T-helper 17 cell (primary cell): ENCODE data around the gene PSMG4. TPM values are rescaled to one million over a fixed set of nuclear protein-coding genes. Genes with fewer than 3 reads are reported as not detected.
A peak's percentile ranks its signal among the peaks of the same experiment; 100 is the strongest.

Source experiments
- ATAC-seq: fragments of 150-1000 bp; cut with Tn5 transposase; 2 replicates; pipeline ENCODE4 v1.10.0; 2021; ENCODE audit warnings: mild to moderate bottlenecking, moderate library complexity
- DNase-seq, 3 donors: peaks; one replicate each; pipeline versions ENCODE4 v3.0.0 to v3.0.0-alpha.2; 2020 to 2021
- H3K9me3 ChIP-seq: one replicate; pipeline ENCODE4 v1.7.0; 2013; ENCODE audit warnings: low read length, mild to moderate bottlenecking; ENCODE audit not compliant: control insufficient read depth, poor library complexity, severe bottlenecking
- H3K27ac Mint-ChIP-seq: one replicate; pipeline ENCODE4 v1.8.0; 2022; ENCODE audit warnings: mild to moderate bottlenecking, moderate library complexity, mixed read lengths
- H3K27me3 Mint-ChIP-seq: one replicate; pipeline ENCODE4 v1.8.0; 2022; ENCODE audit warnings: mixed read lengths
- H3K36me3 Mint-ChIP-seq: one replicate; pipeline ENCODE4 v1.8.0; 2022; ENCODE audit warnings: low read depth, mixed read lengths
- H3K4me1 Mint-ChIP-seq: one replicate; pipeline ENCODE4 v1.8.0; 2022; ENCODE audit warnings: mild to moderate bottlenecking, mixed read lengths
- H3K4me3 Mint-ChIP-seq: one replicate; pipeline ENCODE4 v1.8.0; 2022; ENCODE audit warnings: mild to moderate bottlenecking, moderate library complexity, mixed read lengths
- total RNA-seq, 4 donors: library from RNA in 2 of 4; stranded (reverse) in 2 of 4; gene quantifications; one replicate each; pipeline ENCODE4 v1.2.3 and lab custom pipeline; 2022 to 2026

Gene PSMG4
- total RNA-seq, 2 donors from 2014 or later = 11.9 to 15.6 TPM

- no peaks in the 10 kb centered on the region for H3K9me3 ChIP-seq
- Mint-ChIP-seq H3K4me1 (peaks cover 28% of the 10 kb centered on the region), H3K27ac (no peak overlapping the region), H3K36me3 (peaks cover 11% of the 10 kb centered on the region), H3K4me3 (peak overlapping the region; percentile 88), H3K27me3 (peaks cover 57% of the 10 kb centered on the region)
- ATAC-seq (peak; percentile 36), DNase-seq (no peak)
These were observed 32.0 kb upstream of the PSMG4 start for GRCh38 chr6:3226481-3227362.

GRCh38 chr6:3227363-3228045, 31.2 kb upstream of the PSMG4 start, which contains the start of gene TUBB2B:
TUBB2B (minus strand) TSS chr6:3227653; CDS start chr6:3227543, 110 bp downstream.
- peak within 1 kb of the TSS; percentile 46 for H3K27ac Mint-ChIP-seq
- H3K27me3 Mint-ChIP-seq = peaks cover 65% of the 10 kb centered on the region
- no peak for DNase-seq
- no peaks in the 10 kb centered on the region for H3K9me3 ChIP-seq
- H3K4me3 Mint-ChIP-seq = peak within 1 kb of the TSS; percentile 89
- peaks cover 32% of the 10 kb centered on the region for H3K4me1 Mint-ChIP-seq
- peaks cover 13% of the 10 kb centered on the region for H3K36me3 Mint-ChIP-seq
- ATAC-seq = no peak

- Mint-ChIP-seq H3K27me3 (peaks cover 71% of the 10 kb centered on the region), H3K4me1 (peaks cover 33% of the 10 kb centered on the region), H3K4me3 (peak overlapping the region; percentile 89), H3K27ac (peak overlapping the region; percentile 46), H3K36me3 (peaks cover 14% of the 10 kb centered on the region)
- DNase-seq (no peak), ATAC-seq (peak; percentile 31)
- H3K9me3 ChIP-seq = no peaks in the 10 kb centered on the region
These were observed 30.6 kb upstream of the PSMG4 start for GRCh38 chr6:3228046-3228671.

- Mint-ChIP-seq H3K36me3 (peaks cover 14% of the 10 kb centered on the region), H3K4me3 (peak overlapping the region; percentile 89), H3K4me1 (peaks cover 35% of the 10 kb centered on the region), H3K27me3 (peaks cover 79% of the 10 kb centered on the region), H3K27ac (peak overlapping the region; percentile 46)
- ATAC-seq (peak; percentile 52), DNase-seq (no peak)
- H3K9me3 ChIP-seq = no peaks in the 10 kb centered on the region
These were observed 29.8 kb upstream of the PSMG4 start for GRCh38 chr6:3228771-3229565.

- Mint-ChIP-seq H3K4me3 (peak overlapping the region; percentile 71), H3K4me1 (peaks cover 35% of the 10 kb centered on the region), H3K36me3 (peaks cover 10% of the 10 kb centered on the region), H3K27ac (no peak overlapping the region), H3K27me3 (peaks cover 86% of the 10 kb centered on the region)
- ATAC-seq (no peak), DNase-seq (no peak)
- no peaks in the 10 kb centered on the region for H3K9me3 ChIP-seq
These were observed 29.1 kb upstream of the PSMG4 start for GRCh38 chr6:3229566-3230178.

- ATAC-seq (no peak), DNase-seq (no peak)
- no peaks in the 10 kb centered on the region for H3K9me3 ChIP-seq
- peaks cover 10% of the 10 kb centered on the region for H3K36me3 Mint-ChIP-seq
- peak overlapping the region; percentile 71 for H3K4me3 Mint-ChIP-seq
- peaks cover 91% of the 10 kb centered on the region for H3K27me3 Mint-ChIP-seq
- peak overlapping the region; percentile 11 for H3K27ac Mint-ChIP-seq
- peaks cover 35% of the 10 kb centered on the region for H3K4me1 Mint-ChIP-seq
These were observed 28.4 kb upstream of the PSMG4 start for GRCh38 chr6:3230256-3230882.

- Mint-ChIP-seq H3K4me3 (peak overlapping the region; percentile 25), H3K27ac (peak overlapping the region; percentile 11), H3K36me3 (peaks cover 10% of the 10 kb centered on the region), H3K4me1 (peaks cover 38% of the 10 kb centered on the region), H3K27me3 (peaks cover 91% of the 10 kb centered on the region)
- no peaks in the 10 kb centered on the region for H3K9me3 ChIP-seq
- DNase-seq = no peak
- ATAC-seq = no peak
These were observed 27.9 kb upstream of the PSMG4 start for GRCh38 chr6:3230900-3231246.

GRCh38 chr6:3231247-3232016, 27.3 kb upstream of the PSMG4 start:
- ATAC-seq = peak; percentile 9
- Mint-ChIP-seq H3K4me1 (peaks cover 38% of the 10 kb centered on the region), H3K36me3 (peaks cover 10% of the 10 kb centered on the region), H3K4me3 (peak overlapping the region; percentile 74), H3K27ac (no peak overlapping the region), H3K27me3 (peaks cover 91% of the 10 kb centered on the region)
- H3K9me3 ChIP-seq = no peaks in the 10 kb centered on the region
- no peak for DNase-seq

- no peaks in the 10 kb centered on the region for H3K9me3 ChIP-seq
- Mint-ChIP-seq H3K27ac (no peak overlapping the region), H3K36me3 (peaks cover 9% of the 10 kb centered on the region), H3K27me3 (peaks cover 91% of the 10 kb centered on the region), H3K4me1 (peaks cover 35% of the 10 kb centered on the region), H3K4me3 (peak overlapping the region; percentile 74)
- no peak for DNase-seq
- no peak for ATAC-seq
These were observed 26.5 kb upstream of the PSMG4 start for GRCh38 chr6:3232017-3232945.

GRCh38 chr6:3233321-3233720, 25.4 kb upstream of the PSMG4 start:
- peaks cover 31% of the 10 kb centered on the region for H3K4me1 Mint-ChIP-seq
- H3K27me3 Mint-ChIP-seq = peaks cover 97% of the 10 kb centered on the region
- peaks cover 7% of the 10 kb centered on the region for H3K36me3 Mint-ChIP-seq
- no peak for ATAC-seq
- no peak overlapping the region for H3K27ac Mint-ChIP-seq
- no peaks in the 10 kb centered on the region for H3K9me3 ChIP-seq
- DNase-seq = no peak
- H3K4me3 Mint-ChIP-seq = peak overlapping the region; percentile 71

- no peak overlapping the region for H3K27ac Mint-ChIP-seq
- peaks cover 5% of the 10 kb centered on the region for H3K36me3 Mint-ChIP-seq
- peaks cover 27% of the 10 kb centered on the region for H3K4me1 Mint-ChIP-seq
- DNase-seq = no peak
- ATAC-seq = no peak
- H3K9me3 ChIP-seq = no peaks in the 10 kb centered on the region
- H3K27me3 Mint-ChIP-seq = peaks cover 97% of the 10 kb centered on the region
- no peak overlapping the region for H3K4me3 Mint-ChIP-seq
These were observed 24.8 kb upstream of the PSMG4 start for GRCh38 chr6:3233904-3234303.
